HUES6 (cell line): ENCODE data around the gene MEGF11.
"Not testable (repeated sequence)": the region's sequence is repeated elsewhere in the genome, so short reads cannot be mapped to it uniquely, and the experiment has no call there.

Source experiments
- H3K27ac ChIP-seq: 2 replicates; pipeline ENCODE4 v1.7.0; 2013; ENCODE audit warnings: low read depth, mild to moderate bottlenecking, low read length, inconsistent platforms
- H3K27me3 ChIP-seq: 2 replicates; pipeline ENCODE4 v1.6.1; 2013; ENCODE audit warnings: low read length; ENCODE audit not compliant: control insufficient read depth, insufficient read depth
- H3K36me3 ChIP-seq: 2 replicates; pipeline ENCODE4 v1.6.1; 2013; ENCODE audit warnings: low read length; ENCODE audit not compliant: control insufficient read depth, insufficient read depth
- H3K4me1 ChIP-seq: 2 replicates; pipeline ENCODE4 v1.6.1; 2013; ENCODE audit warnings: low read length; ENCODE audit not compliant: control insufficient read depth, insufficient read depth
- H3K4me3 ChIP-seq: 2 replicates; pipeline ENCODE4 v1.5.1; 2013; ENCODE audit warnings: low read depth, low read length
- H3K9ac ChIP-seq: one replicate; pipeline ENCODE4 v1.6.1; 2013; ENCODE audit warnings: mild to moderate bottlenecking, low read length
- H3K9me3 ChIP-seq: 2 replicates; pipeline ENCODE4 v1.6.1; 2013; ENCODE audit warnings: low read depth, low read length; ENCODE audit not compliant: control insufficient read depth, insufficient read depth

Gene MEGF11

GRCh38 chr15:66270932-66271331, 17.4 kb upstream of the MEGF11 start:
- no peak overlapping the region for H3K9ac ChIP-seq
- no peaks in the 10 kb centered on the region for H3K36me3 ChIP-seq
- H3K27me3 ChIP-seq = no peaks in the 10 kb centered on the region
- H3K27ac ChIP-seq = no peak overlapping the region
- H3K4me3 ChIP-seq = no peak overlapping the region
- peaks cover 7% of the 10 kb centered on the region; the same call in 1 of the 2 replicates for H3K4me1 ChIP-seq
- H3K9me3 ChIP-seq = peaks cover 8% of the 10 kb centered on the region; the same call in 1 of the 2 replicates

DNA sequence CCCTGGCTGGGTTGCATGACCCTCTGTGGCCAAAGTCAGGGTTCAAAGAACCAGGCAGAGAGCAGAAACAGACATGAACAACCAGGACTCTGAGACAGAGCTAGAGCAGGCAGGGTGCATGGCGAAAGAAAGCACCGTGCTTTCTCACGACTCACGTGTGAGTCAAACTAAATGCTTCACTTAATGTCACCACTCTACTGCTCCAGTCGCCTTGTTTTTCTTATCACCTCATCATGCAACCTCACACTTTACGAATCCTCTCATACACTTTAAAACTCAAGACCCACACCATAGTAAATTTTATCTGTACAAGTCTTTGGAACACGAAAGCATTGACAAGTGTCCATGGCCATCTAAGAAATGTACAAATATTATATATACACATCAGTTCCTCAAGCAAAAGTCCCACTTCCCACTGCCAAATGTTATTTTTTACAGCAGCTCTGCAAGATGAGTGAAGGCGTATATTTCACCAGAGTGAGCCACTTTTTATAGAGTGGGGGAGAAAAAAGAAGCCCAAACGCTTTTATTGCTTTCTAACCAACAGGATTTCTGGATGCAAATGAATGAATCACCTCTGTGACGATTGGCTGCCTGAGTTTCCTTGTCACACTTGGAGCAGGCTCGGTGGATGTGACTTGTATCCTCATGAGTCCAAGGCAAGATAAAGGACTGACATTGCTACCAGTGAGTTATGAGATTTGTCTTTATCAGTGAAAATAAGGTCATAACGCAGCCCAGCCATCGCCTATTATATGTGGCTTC, 16.0 kb upstream of the MEGF11 start:
- Histone ChIP-seq H3K4me1 (peaks cover 7% of the 10 kb centered on the region; the same call in 1 of the 2 replicates), H3K9ac (no peak overlapping the region), H3K27me3 (no peaks in the 10 kb centered on the region), H3K36me3 (no peaks in the 10 kb centered on the region), H3K4me3 (no peak overlapping the region), H3K9me3 (no peaks in the 10 kb centered on the region), H3K27ac (no peak overlapping the region)

DNA sequence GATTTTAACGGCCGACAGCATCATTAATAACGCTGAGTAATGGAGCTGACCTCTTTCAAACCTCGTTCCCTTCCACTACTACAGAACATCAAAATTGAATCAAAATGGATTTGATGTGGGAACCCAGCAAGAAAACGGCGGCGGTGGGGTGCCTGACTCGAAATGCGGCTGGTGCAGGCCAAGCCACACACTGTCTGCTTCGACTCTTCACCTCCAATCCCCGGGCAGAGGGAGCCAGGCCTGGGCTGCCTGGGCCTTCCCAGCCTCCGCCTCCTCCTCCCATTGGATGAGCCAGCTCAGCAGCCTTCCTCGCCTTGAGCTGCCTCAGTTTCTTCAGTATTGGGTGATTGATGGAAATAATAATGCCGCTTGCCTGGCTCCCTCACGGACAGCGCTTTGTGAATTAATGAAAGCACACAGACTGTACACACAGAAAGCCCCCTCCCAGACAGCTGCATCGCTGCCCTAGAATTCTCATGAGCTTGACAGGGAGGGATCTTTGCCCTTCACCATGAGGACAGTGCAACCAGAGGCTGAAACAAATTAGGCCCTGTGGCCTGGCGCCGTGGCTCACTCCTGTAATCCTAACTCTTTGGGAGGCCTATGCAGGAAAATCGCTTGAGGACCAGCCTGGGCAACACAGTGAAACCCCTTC, 11.4 kb upstream of the MEGF11 start:
- Histone ChIP-seq H3K27me3 (no peaks in the 10 kb centered on the region; the same call in none of the 2 replicates), H3K9ac (no peak overlapping the region)

DNA sequence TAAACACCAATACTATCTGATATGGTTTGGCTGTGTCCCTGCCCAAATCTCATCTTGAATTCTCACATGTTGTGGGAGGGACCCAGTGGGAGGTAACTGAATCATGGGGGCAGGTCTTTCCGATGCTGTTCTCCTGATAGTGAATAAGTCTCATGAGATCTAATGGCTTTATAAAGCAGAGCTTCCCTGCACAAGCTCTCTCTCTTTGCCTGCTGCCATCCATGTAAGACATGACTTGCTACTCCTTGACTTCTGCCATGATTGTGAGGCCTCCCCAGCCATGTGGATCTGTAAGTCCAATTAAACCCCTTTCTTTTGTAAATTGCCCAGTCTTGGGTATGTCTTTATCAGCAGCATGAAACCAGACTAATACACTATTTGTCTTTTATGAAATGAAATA, 9.3 kb upstream of the MEGF11 start:
- H3K4me1 ChIP-seq, H3K27me3 ChIP-seq, H3K36me3 ChIP-seq: not testable (repeated sequence)

More for the DNA sequence above, 11.4 kb upstream of the MEGF11 start:
- H3K9me3 ChIP-seq = peaks cover 11% of the 10 kb centered on the region
- no peak overlapping the region for H3K27ac ChIP-seq
- H3K4me3 ChIP-seq = no peak overlapping the region
- no peaks in the 10 kb centered on the region for H3K36me3 ChIP-seq
- peaks cover 7% of the 10 kb centered on the region; the same call in 1 of the 2 replicates for H3K4me1 ChIP-seq

GRCh38 chr15:66261056-66261455, 7.5 kb upstream of the MEGF11 start:
- Histone ChIP-seq H3K4me1 (no peaks in the 10 kb centered on the region), H3K27me3 (peaks cover 27% of the 10 kb centered on the region), H3K4me3 (no peak overlapping the region), H3K9ac (no peak overlapping the region), H3K9me3 (peaks cover 11% of the 10 kb centered on the region), H3K27ac (no peak overlapping the region), H3K36me3 (no peaks in the 10 kb centered on the region)

More for the DNA sequence above, 9.3 kb upstream of the MEGF11 start:
- not testable (repeated sequence) for H3K9ac ChIP-seq, H3K27ac ChIP-seq, H3K4me3 ChIP-seq
- H3K9me3 ChIP-seq = peaks cover 11% of the 10 kb centered on the region

DNA sequence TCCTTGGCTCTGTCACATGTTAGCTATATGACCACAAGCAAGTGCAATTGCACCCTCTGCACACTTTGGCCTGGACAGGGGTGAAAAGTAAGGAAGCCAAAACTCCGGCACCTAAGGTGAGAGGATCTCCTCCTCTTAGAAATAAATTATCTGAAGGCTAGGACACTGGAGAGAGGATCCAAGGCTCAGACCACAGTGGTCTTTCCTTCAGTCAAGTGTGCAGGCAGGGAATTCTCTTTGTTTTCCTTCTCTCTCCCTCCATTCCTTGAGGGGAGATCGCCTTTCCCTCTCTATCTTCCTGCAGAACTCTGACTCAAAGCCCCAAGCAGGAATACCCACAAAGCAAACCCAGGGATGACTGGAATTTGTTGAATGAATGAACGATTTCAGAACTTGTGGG, 3.1 kb upstream of the MEGF11 start:
- Histone ChIP-seq H3K27me3 (peaks cover 68% of the 10 kb centered on the region), H3K36me3 (no peaks in the 10 kb centered on the region), H3K4me3 (no peak overlapping the region), H3K27ac (no peak overlapping the region), H3K9ac (no peak overlapping the region), H3K4me1 (peaks cover 6% of the 10 kb centered on the region), H3K9me3 (no peaks in the 10 kb centered on the region)

DNA sequence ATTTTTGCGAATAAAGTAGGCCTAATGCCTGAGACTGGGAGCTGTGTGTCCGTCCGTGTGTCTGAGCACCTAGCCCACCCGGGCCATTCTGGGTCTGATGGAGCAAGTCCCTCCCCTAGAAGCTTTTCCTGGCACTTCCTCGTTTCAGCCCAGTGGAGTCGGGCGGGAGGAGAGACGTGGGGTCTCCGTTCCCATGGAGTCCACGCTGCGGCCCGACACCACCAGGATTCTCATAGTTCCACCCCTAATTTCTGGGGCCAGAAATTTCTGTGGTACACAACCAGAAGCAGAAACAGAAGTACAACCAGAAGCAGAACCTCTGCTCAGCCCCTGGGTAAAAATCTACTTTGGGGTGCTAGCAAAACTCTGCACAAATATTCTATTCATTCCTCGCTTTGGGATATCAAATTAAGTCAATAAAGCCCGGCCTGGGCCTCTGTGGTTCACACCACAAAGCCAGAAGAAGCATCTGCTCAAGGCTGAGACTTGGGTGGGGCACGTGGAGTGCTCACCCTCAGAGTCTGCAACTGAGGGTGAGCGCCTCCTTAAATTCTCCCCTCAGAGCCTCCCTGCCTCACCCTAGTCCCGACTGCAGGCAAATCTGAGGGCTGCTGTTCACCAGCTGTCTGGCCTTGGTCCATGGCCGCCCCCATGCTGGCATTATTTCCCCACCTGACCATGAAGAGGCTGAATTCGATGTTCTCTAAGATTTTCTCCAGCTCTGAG, 1.6 kb upstream of the MEGF11 start:
- Histone ChIP-seq H3K4me3 (peak overlapping the region; percentile 77), H3K9ac (no peak overlapping the region), H3K27ac (no peak overlapping the region), H3K36me3 (no peaks in the 10 kb centered on the region), H3K27me3 (peaks cover 84% of the 10 kb centered on the region), H3K9me3 (no peaks in the 10 kb centered on the region), H3K4me1 (peaks cover 13% of the 10 kb centered on the region)

GRCh38 chr15:66254089-66254950, 770 bp upstream of the MEGF11 start:
- Histone ChIP-seq H3K9ac (peak overlapping the region; percentile 8), H3K27me3 (peaks cover 91% of the 10 kb centered on the region), H3K9me3 (no peaks in the 10 kb centered on the region), H3K4me3 (peak overlapping the region; percentile 77), H3K36me3 (no peaks in the 10 kb centered on the region), H3K27ac (no peak overlapping the region), H3K4me1 (peaks cover 16% of the 10 kb centered on the region)

DNA sequence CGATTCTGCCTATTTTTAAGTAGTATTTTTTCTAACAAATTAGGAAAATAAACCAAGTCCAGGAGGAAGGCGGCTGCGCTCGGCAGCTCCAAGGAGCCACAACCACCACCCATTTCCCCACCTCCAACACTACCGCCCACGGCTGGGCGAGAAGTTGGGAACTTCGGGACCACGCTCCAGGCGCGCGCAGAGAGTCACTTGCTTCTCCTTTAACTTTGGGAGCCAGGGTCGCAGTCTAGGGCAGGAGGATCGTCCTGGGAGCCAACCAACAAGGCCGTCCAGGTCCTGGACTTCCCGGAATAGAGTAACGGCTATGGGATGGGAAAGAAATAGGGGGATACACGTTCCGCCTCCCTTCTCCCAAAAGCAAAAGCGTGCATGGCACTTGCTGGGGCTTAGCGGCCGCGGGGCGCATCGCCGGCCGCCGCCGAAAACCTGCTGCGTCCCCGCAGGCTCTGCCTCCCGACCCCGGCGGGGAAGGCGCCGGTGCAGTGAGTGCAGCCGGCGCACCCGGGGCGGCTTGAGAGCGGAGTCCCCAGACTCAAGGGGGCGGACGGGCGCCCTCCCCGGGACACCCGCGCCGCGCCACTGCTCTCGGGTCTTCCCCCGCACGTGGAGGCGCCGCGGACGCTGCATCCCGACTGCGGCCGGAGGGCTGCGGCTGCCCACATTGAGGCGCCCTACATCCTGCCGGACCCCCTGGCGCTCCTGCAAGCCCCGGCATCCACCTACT, 699 bp downstream of the MEGF11 start:
- H3K4me1 ChIP-seq = peaks cover 21% of the 10 kb centered on the region
- no peaks in the 10 kb centered on the region for H3K9me3 ChIP-seq
- H3K27ac ChIP-seq = no peak overlapping the region
- no peak overlapping the region for H3K9ac ChIP-seq
- H3K27me3 ChIP-seq = peaks cover 87% of the 10 kb centered on the region
- H3K36me3 ChIP-seq = no peaks in the 10 kb centered on the region
- peak overlapping the region; percentile 77 for H3K4me3 ChIP-seq
